Subcutaneous adipose tissue (tissue), 4 donors: ENCODE measurements around the gene BPIFB3. TPM values are rescaled to one million over a fixed set of nuclear protein-coding genes. Genes with fewer than 3 reads are reported as not detected.

Experiments
- total RNA-seq, 4 donors: library from RNA; depleted of rRNA; stranded (reverse); fragments of >200 nt; gene quantifications; one replicate each; pipeline ENCODE4 v1.1.0, GENCODE V29; 2016
- TF ChIP-seq, protein P1 (sequence below): fragments of 450-650 bp; IDR thresholded peaks from one replicate; pipeline ENCODE4 v1.5.1; 2016; ENCODE audit warnings: low read depth, mild to moderate bottlenecking, control low read depth, antibody characterized with exemption, moderate library complexity

BPIFB3 gene
- total RNA-seq, 4 donors from 2014 or later, result not detected

- TF ChIP-seq, protein P1, sequence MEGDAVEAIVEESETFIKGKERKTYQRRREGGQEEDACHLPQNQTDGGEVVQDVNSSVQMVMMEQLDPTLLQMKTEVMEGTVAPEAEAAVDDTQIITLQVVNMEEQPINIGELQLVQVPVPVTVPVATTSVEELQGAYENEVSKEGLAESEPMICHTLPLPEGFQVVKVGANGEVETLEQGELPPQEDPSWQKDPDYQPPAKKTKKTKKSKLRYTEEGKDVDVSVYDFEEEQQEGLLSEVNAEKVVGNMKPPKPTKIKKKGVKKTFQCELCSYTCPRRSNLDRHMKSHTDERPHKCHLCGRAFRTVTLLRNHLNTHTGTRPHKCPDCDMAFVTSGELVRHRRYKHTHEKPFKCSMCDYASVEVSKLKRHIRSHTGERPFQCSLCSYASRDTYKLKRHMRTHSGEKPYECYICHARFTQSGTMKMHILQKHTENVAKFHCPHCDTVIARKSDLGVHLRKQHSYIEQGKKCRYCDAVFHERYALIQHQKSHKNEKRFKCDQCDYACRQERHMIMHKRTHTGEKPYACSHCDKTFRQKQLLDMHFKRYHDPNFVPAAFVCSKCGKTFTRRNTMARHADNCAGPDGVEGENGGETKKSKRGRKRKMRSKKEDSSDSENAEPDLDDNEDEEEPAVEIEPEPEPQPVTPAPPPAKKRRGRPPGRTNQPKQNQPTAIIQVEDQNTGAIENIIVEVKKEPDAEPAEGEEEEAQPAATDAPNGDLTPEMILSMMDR, result no peak
Measured at GRCh38 chr20:33062825-33063149, 9.1 kb downstream of the BPIFB3 start.

GRCh38 chr20:33063271-33063670 is 9.6 kb downstream of the BPIFB3 start:
- TF ChIP-seq, protein P1, result no peak

GRCh38 chr20:33064572-33065287 is 11.0 kb downstream of the BPIFB3 start:
- TF ChIP-seq, protein P1, result no peak

DNA sequence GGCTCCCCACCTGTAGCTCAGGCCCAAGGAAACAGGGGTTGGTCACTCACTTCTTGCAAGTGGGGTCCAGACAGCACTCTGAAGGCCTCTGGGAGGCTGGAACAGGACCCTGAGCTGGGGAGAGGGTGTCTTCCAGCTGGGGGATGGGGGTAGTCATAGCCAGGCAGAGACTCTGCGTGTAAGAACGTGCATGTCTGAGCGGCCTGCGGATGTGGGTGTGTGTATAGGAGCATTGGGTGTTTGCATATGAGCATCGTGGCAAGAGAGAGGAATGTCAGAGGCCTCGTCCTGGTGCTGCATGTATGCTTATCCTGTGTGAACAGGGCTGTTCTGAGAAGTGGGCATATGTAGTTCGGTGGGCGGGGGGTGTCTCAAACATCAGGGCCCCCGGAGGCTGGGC is 12.1 kb downstream of the BPIFB3 start:
- TF ChIP-seq, protein P1, result no peak

DNA sequence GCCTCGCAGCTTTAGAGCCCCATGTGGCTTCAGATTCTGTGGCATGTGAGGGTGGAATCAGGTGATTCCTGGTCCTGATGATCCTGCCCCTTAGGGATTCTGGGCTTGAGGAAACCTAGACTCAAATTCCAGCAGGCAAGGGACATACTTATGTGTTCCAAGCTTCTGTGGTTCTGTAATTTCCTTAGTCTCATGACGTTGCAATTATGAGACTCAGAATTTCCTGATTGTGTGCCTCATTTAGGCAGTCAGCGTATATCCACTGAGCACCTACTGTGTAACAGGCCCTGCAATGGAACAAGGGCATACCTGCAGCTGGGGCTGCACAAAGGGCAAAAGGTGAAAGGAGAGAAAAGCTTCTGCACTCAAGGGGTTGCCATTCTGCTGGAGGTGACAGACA is 14.1 kb downstream of the BPIFB3 start:
- TF ChIP-seq, protein P1, result no peak

GRCh38 chr20:33068251-33068939 is 14.7 kb downstream of the BPIFB3 start:
- TF ChIP-seq, protein P1, result no peak

DNA sequence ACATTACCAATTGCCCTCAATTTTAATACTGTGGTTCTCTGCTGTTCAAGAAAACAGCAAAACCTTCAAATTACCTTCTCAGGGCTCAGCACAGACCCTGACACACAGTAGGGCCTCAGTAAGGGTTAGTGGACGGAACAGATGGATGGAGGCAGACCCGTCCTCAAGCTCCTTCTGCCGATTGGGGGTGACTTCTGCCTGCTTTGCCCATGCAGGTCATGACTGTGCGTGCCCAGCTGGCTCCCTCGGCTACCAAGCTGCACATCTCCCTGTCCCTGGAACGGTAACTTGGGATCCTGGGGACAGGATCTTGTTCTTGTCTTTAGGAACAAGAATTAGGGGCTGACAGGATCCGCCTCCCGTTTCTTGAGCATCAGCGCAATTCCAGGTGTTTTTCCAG is 16.0 kb downstream of the BPIFB3 start:
- TF ChIP-seq, protein P1, result no peak
